Activated CD8-positive, alpha-beta memory T cell treated with anti-CD3 and anti-CD28 coated beads, Interleukin-2, amount 50 U/mL, for 24 hours (primary cell): ENCODE data around the gene TMEM9.

Experiments used
- DNase-seq: peaks from one replicate; pipeline ENCODE4 v3.0.0-alpha.2; 2020; ENCODE audit errors: extremely low read depth

The TMEM9 gene

GRCh38 chr1:201108614-201109013 lies 45.7 kb downstream of the TMEM9 start:
- DNase-seq = no peak

GRCh38 chr1:201105688-201106087 lies 48.6 kb downstream of the TMEM9 start:
- no peak for DNase-seq

- DNase-seq = no peak
Measured at GRCh38 chr1:201104141-201104540, 50.1 kb downstream of the TMEM9 start.

GRCh38 chr1:201103666-201104065 lies 50.6 kb downstream of the TMEM9 start:
- DNase-seq = no peak

- no peak for DNase-seq
Measured at GRCh38 chr1:201100169-201100930, 53.9 kb downstream of the TMEM9 start.

- DNase-seq = no peak
Measured at GRCh38 chr1:201098992-201099677, 55.1 kb downstream of the TMEM9 start.

- no peak for DNase-seq
Measured at GRCh38 chr1:201096977-201097856, 57.1 kb downstream of the TMEM9 start.

- no peak for DNase-seq
Measured at GRCh38 chr1:201096041-201096461, 58.2 kb downstream of the TMEM9 start.

- DNase-seq = no peak
Measured at GRCh38 chr1:201095581-201095980, 58.7 kb downstream of the TMEM9 start.

- DNase-seq = no peak
Measured at GRCh38 chr1:201094832-201095231, 59.4 kb downstream of the TMEM9 start.

- DNase-seq = no peak
Measured at GRCh38 chr1:201093962-201094361, 60.3 kb downstream of the TMEM9 start.

GRCh38 chr1:201093561-201093960 lies 60.7 kb downstream of the TMEM9 start:
- no peak for DNase-seq

- DNase-seq = no peak
Measured at GRCh38 chr1:201092738-201093137, 61.5 kb downstream of the TMEM9 start.

- DNase-seq = no peak
Measured at GRCh38 chr1:201091256-201091655, 63.0 kb downstream of the TMEM9 start.

GRCh38 chr1:201090541-201090940 lies 63.7 kb downstream of the TMEM9 start:
- DNase-seq = no peak

GRCh38 chr1:201089596-201089995 lies 64.7 kb downstream of the TMEM9 start:
- DNase-seq = no peak

- no peak for DNase-seq
Measured at GRCh38 chr1:201088901-201089525, 65.3 kb downstream of the TMEM9 start.

GRCh38 chr1:201088395-201088794 lies 65.9 kb downstream of the TMEM9 start:
- no peak for DNase-seq

GRCh38 chr1:201085902-201086735 lies 68.2 kb downstream of the TMEM9 start:
- no peak for DNase-seq
